T-helper 1 cell treated with Interleukin-12 subunit alpha and Interleukin-12 subunit beta and Interleukin-4 antibody, amounts not matched to agents 30 ng/mL and 1 ng/mL, for 36 hours (primary cell): ENCODE results near the gene SUSD6. TPM values are rescaled to one million over a fixed set of nuclear protein-coding genes. Genes with fewer than 3 reads are reported as not detected.

Experiments used
- intact Hi-C: fragments of 100-400 bp; cut with micrococcal nuclease; formaldehyde crosslinking; loops from one replicate; pipeline ENCODE4 v1.15.1; 2024
- total RNA-seq: library from RNA; stranded (reverse); gene quantifications from 2 replicates; pipeline ENCODE4 v1.2.3, GENCODE V29; 2022

Gene SUSD6
- total RNA-seq, 1 donor from 2014 or later = 106 TPM

GRCh38 chr14:69749956-69750355 is 138.6 kb downstream of the SUSD6 start:
- intact Hi-C loops = no loop called here

DNA sequence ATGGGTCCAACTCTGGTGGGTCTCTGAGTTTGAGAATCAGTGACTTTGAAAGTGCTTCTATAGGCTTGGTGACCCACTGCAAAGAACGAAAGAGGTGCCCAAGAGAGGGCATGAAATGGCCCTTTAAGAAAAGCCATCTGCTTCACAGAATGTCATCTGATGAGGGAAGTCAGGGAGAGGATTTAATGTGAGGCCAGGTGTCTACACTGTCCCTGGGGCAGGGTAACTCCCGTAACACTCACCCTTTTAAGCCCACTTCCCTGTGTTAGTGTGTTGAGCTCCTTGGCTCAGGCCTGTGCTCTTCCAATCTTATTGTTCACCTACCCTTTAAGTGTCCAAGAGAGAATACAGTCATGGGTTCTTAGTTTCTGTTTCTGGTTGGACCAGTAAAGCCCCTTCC is 139.1 kb downstream of the SUSD6 start:
- intact Hi-C loops = no loop called here

DNA sequence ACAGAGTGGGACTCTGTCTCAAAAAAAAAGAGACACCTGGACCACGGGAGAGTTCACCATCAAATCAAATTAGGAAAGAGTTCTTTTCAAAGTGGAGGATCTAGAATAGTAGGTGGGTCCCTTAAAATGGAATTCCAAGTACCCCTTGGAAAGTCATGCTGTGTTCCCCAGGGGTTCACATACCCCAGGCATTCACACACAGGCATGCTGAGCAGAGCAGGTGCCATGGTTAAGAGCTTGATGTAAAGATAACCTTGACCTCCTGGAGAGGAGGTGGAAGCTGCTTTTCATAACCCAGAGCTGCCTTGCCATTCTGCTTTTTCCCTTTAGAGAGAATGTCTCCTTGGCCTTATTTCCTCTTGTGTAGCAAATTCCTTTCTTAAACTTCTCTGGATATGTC is 141.4 kb downstream of the SUSD6 start:
- intact Hi-C loops = no loop called here

DNA sequence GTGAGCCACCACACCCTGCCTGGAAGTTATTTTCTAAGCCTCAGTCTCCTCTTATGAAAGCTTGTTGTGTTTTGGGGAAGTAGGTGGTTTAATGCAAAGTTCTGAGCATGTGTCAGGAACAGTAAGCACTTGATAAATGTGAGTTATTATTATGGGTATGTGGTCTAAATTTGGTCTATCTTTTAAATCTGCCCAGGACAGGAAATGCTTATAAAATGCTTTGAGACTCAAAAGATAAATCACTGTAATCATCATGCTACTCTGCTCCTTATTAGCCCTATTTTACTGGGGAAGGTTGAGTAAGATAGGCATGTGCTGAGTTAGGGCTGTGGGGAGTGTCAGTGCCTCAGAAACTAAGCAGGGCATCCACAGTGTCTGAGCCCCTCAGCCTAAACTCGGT is 142.5 kb downstream of the SUSD6 start:
- intact Hi-C loops = no loop called here

- intact Hi-C loops = no loop called here
Observed at GRCh38 chr14:69754487-69754886, 143.1 kb downstream of the SUSD6 start.

DNA sequence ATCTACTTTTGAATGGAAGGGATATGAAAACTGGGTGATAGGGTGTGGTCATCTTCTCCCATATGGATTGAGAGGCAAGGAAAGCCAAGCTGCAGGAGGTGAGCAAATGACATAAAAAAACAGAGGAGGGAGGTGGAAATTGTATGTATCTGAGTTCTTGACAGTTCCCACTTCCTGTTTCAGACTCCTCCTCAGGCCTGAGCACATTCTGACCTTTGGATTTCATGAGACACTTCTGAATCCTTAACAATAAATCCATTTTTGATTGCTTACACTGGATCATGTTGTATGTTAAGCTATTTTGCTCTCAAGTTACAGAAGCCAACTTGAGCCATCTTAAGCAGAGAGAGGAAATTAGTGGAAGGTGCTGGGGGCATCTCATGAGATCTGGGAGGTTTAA is 143.9 kb downstream of the SUSD6 start:
- intact Hi-C loops = no loop called here

GRCh38 chr14:69755784-69756183 is 144.4 kb downstream of the SUSD6 start:
- intact Hi-C loops = no loop called here

DNA sequence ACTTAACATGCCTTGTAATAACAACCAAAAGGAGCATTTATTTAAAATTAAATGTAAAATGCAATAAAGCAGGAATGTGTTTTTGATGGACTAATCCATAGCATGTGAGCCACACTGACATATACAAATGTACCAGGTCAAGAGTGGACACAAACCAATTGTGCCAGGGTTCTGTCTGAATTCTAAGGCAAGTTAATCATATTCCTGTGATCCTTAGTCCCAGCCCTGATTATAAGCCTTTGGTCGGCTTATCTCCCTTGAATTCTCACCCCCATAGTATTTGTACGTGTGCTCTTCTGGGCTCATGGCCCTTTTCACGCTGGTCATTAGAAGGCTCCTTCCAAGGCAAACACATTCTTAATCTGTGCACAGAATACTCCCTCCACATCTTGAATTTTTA is 144.9 kb downstream of the SUSD6 start:
- intact Hi-C loops = no loop called here

GRCh38 chr14:69760810-69761209 is 149.4 kb downstream of the SUSD6 start:
- intact Hi-C loops = no loop called here

- intact Hi-C loops = no loop called here
Observed at GRCh38 chr14:69763761-69764510, 152.5 kb downstream of the SUSD6 start.

Other genes starting within 250 kb of the SUSD6 start
- 309 and 324 TPM in 2 replicates for gene ERH, start 213.3 kb upstream of the SUSD6 start, total RNA-seq
- 54.1 TPM in 2 replicates for gene SLC39A9, start 212.9 kb upstream of the SUSD6 start, total RNA-seq
- gene PLEKHD1, start 126.9 kb upstream of the SUSD6 start, total RNA-seq = 0.12 and 0.20 TPM in 2 replicates
- gene CCDC177, start 36.7 kb upstream of the SUSD6 start, total RNA-seq = 0.05 TPM in 1 of 2 replicates, not detected in the other
- gene SRSF5, start 155.5 kb downstream of the SUSD6 start, total RNA-seq = 294 and 309 TPM in 2 replicates
- gene SLC10A1, start 185.6 kb downstream of the SUSD6 start, total RNA-seq = not detected in 2 replicates